Right ventricle myocardium inferior (tissue), 1 donor: Measurements from ENCODE around the gene GALT. TPM values are rescaled to one million over a fixed set of nuclear protein-coding genes. Genes with fewer than 3 reads are reported as not detected.

Experiments used
- ATAC-seq: fragments of 200-7000 bp; cut with Tn5 transposase; one replicate; pipeline ENCODE4 v1.9.1; 2020; ENCODE audit warnings: mild to moderate bottlenecking, moderate library complexity
- DNase-seq: peaks from one replicate; pipeline ENCODE4 v3.0.0; 2021; ENCODE audit errors: missing footprints
- intact Hi-C: fragments of 100-400 bp; cut with DNase I; formaldehyde crosslinking; loops from one replicate; pipeline ENCODE4 v1.11.0; 2022
- total RNA-seq: library from RNA; stranded (reverse); fragmentation: NEBNext Ultra II Directional; extraction: Animal tissue kit (Norgen Biotek cat#: 25700); gene quantifications from one replicate; pipeline ENCODE4 v1.2.1, GENCODE V29; 2021
- donor health status: DM: no; HTN: yes; CAD: no; lungs with severe emphysema.

Gene GALT
- total RNA-seq, 1 donor from 2014 or later: 54.1 TPM

GRCh38 chr9:34690983-34691935 lies 44.8 kb downstream of the GALT start, which contains the start of gene CCL19:
Gene CCL19, minus strand, starts transcription at chr9:34691276. Its CDS starts 137 bp downstream, at chr9:34691139.
- no peak for DNase-seq
- ATAC-seq: no peak
- intact Hi-C loops: no loop called here

- no peak for ATAC-seq
Measured at GRCh38 chr9:34691936-34692315, 45.5 kb downstream of the GALT start.

GRCh38 chr9:34693560-34693959 lies 47.1 kb downstream of the GALT start:
- DNase-seq: no peak
- no peak for ATAC-seq
- intact Hi-C loops: no loop called here

More at GRCh38 chr9:34691936-34692315, 45.5 kb downstream of the GALT start:
- intact Hi-C loops: no loop called here
- DNase-seq: no peak

GRCh38 chr9:34694811-34695210 lies 48.3 kb downstream of the GALT start:
- ATAC-seq (no peak), DNase-seq (no peak)
- intact Hi-C loops: no loop called here

Other genes with a start within 250 kb of the GALT start
- 27.2 TPM for gene FAM219A, start 188.1 kb upstream of the GALT start, total RNA-seq
- not detected for gene DNAI1, start 187.9 kb upstream of the GALT start, total RNA-seq
- 0.51 TPM for gene ENHO, start 123.7 kb upstream of the GALT start, total RNA-seq
- 8.7 TPM for gene CNTFR, start 57.0 kb upstream of the GALT start, total RNA-seq
- gene RPP25L, start 34.6 kb upstream of the GALT start, total RNA-seq: 38.3 TPM
- gene DCTN3, start 26.2 kb upstream of the GALT start, total RNA-seq: 133 TPM
- gene ARID3C, start 17.6 kb upstream of the GALT start, total RNA-seq: not detected
- gene SIGMAR1, start 8.9 kb upstream of the GALT start, total RNA-seq: 25.6 TPM
- 43.6 TPM for gene IL11RA, start 5.5 kb downstream of the GALT start, total RNA-seq
- not detected for gene CCL27, start 16.0 kb downstream of the GALT start, total RNA-seq
- gene CCL19, start 44.6 kb downstream of the GALT start, total RNA-seq: 1.1 TPM
- gene CCL21, start 63.5 kb downstream of the GALT start, total RNA-seq: 12.4 TPM